ENCODE results near the gene PABPN1L. TPM values are rescaled to one million over a fixed set of nuclear protein-coding genes. Genes with fewer than 3 reads are reported as not detected.
A peak's percentile ranks its signal among the peaks of the same experiment; 100 is the strongest.

Gene PABPN1L
- total and polyA plus RNA-seq, 9 of the 15 experiments (the other 6 are each of a cell fraction or from before 2014, with no cell fraction given) = 0.11 to 0.32 TPM; not detected in 7

DNA sequence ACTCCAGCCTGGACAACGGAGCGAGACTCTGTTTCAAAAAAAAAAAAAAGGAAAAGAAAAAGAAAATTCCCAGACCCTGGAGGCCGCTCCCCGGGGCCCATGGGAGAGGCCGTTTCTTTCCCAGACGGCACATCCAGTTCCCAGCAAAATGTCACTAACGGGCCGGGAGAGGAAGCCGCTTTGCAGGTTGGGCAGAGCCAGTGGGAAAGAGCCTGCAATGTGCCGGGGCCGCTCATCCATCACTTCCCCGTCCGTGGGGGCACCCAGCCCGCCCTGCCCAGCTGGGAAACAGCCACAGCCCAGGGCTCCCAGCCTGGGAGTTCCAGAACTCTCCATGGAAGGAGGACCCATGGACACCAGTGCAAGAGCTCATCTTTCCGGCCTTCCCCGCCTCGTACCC lies 41.8 kb upstream of the PABPN1L start:
- Histone ChIP-seq H3K27me3 (ENCODE audit: control insufficient read depth in 2 of 2, insufficient read depth in 2 of 2, low read length in 2 of 2) (no peaks in the 10 kb centered on the region), H3K27ac (ENCODE audit: extremely low read depth, low read depth, low read length) (no peak overlapping the region), H3K4me3 (no peak overlapping the region), H3K4me1 (replicated peaks in 1 of 2; ENCODE audit: control insufficient read depth in 2 of 2, insufficient read depth in 2 of 2, low read length in 2 of 2) (peaks cover 8 to 95% of the 10 kb centered on the region in 2 experiments; a peak in 4 of 5 replicates), H2AFZ (ENCODE audit: low read depth, low read length) (no peak overlapping the region), H3K36me3 (ENCODE audit: control insufficient read depth, insufficient read depth, low read length) (peaks cover 73% of the 10 kb centered on the region), H3K4me2 (ENCODE audit: insufficient read depth, low read length) (no peak overlapping the region), H3K79me2 (ENCODE audit: control insufficient read depth, insufficient read depth, low read length) (peaks cover 94% of the 10 kb centered on the region), H4K20me1 (replicated peaks; ENCODE audit: control insufficient read depth, insufficient read depth, low read length) (peaks cover 93% of the 10 kb centered on the region), H3K9me3 (replicated peaks; ENCODE audit: control insufficient read depth, insufficient read depth, low read depth, low read length) (no peaks in the 10 kb centered on the region), H3K9me1 (ENCODE audit: control insufficient read depth, insufficient read depth, low read length) (peaks cover 21% of the 10 kb centered on the region), H3K9ac (ENCODE audit: insufficient read depth in 1 of 2, low read depth in 2 of 2, low read length in 2 of 2) (no peak overlapping the region; a peak in 1 of 4 replicates)
- ATAC-seq (no peak), DNase-seq (ENCODE audit: extremely low read depth in 1 of 4, low spot score in 3 of 4) (no peak), FAIRE-seq (no peak)
- in situ Hi-C loops (cut with MboI) (no loop called here), intact Hi-C loops (cut with micrococcal nuclease) (no loop called here)
- CTCF ChIA-PET (ENCODE audit: low intra/inter-chr PET ratio) = no interaction called here
- no TSS peak for BruUV-seq (replicated peaks)
- TF ChIP-seq, protein P1, sequence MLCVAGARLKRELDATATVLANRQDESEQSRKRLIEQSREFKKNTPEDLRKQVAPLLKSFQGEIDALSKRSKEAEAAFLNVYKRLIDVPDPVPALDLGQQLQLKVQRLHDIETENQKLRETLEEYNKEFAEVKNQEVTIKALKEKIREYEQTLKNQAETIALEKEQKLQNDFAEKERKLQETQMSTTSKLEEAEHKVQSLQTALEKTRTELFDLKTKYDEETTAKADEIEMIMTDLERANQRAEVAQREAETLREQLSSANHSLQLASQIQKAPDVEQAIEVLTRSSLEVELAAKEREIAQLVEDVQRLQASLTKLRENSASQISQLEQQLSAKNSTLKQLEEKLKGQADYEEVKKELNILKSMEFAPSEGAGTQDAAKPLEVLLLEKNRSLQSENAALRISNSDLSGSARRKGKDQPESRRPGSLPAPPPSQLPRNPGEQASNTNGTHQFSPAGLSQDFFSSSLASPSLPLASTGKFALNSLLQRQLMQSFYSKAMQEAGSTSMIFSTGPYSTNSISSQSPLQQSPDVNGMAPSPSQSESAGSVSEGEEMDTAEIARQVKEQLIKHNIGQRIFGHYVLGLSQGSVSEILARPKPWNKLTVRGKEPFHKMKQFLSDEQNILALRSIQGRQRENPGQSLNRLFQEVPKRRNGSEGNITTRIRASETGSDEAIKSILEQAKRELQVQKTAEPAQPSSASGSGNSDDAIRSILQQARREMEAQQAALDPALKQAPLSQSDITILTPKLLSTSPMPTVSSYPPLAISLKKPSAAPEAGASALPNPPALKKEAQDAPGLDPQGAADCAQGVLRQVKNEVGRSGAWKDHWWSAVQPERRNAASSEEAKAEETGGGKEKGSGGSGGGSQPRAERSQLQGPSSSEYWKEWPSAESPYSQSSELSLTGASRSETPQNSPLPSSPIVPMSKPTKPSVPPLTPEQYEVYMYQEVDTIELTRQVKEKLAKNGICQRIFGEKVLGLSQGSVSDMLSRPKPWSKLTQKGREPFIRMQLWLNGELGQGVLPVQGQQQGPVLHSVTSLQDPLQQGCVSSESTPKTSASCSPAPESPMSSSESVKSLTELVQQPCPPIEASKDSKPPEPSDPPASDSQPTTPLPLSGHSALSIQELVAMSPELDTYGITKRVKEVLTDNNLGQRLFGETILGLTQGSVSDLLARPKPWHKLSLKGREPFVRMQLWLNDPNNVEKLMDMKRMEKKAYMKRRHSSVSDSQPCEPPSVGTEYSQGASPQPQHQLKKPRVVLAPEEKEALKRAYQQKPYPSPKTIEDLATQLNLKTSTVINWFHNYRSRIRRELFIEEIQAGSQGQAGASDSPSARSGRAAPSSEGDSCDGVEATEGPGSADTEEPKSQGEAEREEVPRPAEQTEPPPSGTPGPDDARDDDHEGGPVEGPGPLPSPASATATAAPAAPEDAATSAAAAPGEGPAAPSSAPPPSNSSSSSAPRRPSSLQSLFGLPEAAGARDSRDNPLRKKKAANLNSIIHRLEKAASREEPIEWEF (CRISPR knock-in tag; IDR thresholded peaks at IDR 0.05) = no peak
- TF ChIP-seq ADNP (tag; IDR thresholded peaks at IDR 0.05) (no peak), CBFA2T2 (conservative IDR thresholded peaks at IDR 0.05) (no peak), RBM22 (IDR thresholded peaks at IDR 0.05; ENCODE audit: low read depth, low read length, poor library complexity, severe bottlenecking) (peak; percentile 12), POLR2G (IDR thresholded peaks at IDR 0.05; ENCODE audit: low read depth, low read length) (peak; percentile 49; the same call in 1 of the 2 replicates), POLR3G (IDR thresholded peaks at IDR 0.05; ENCODE audit: extremely low read depth, insufficient read length, insufficient replicate concordance) (no peak)
- TF ChIP-seq, protein P2, sequence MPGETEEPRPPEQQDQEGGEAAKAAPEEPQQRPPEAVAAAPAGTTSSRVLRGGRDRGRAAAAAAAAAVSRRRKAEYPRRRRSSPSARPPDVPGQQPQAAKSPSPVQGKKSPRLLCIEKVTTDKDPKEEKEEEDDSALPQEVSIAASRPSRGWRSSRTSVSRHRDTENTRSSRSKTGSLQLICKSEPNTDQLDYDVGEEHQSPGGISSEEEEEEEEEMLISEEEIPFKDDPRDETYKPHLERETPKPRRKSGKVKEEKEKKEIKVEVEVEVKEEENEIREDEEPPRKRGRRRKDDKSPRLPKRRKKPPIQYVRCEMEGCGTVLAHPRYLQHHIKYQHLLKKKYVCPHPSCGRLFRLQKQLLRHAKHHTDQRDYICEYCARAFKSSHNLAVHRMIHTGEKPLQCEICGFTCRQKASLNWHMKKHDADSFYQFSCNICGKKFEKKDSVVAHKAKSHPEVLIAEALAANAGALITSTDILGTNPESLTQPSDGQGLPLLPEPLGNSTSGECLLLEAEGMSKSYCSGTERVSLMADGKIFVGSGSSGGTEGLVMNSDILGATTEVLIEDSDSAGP (CRISPR knock-in tag; IDR thresholded peaks at IDR 0.05) = no peak
- TF ChIP-seq, protein P3, sequence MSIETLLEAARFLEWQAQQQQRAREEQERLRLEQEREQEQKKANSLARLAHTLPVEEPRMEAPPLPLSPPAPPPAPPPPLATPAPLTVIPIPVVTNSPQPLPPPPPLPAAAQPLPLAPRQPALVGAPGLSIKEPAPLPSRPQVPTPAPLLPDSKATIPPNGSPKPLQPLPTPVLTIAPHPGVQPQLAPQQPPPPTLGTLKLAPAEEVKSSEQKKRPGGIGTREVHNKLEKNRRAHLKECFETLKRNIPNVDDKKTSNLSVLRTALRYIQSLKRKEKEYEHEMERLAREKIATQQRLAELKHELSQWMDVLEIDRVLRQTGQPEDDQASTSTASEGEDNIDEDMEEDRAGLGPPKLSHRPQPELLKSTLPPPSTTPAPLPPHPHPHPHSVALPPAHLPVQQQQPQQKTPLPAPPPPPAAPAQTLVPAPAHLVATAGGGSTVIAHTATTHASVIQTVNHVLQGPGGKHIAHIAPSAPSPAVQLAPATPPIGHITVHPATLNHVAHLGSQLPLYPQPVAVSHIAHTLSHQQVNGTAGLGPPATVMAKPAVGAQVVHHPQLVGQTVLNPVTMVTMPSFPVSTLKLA (conservative IDR thresholded peaks at IDR 0.05) = no peak
- POLR2A ChIA-PET = interaction anchor here (0.6 kb wide), 1 partner anchor 74 kb away, joined by 3 read pairs; no protein-coding TSS in a partner anchor
- 89% methylated on average over 10 of the region's 17 CpGs for WGBS (ENCODE audit: insufficient coverage, low coverage, missing lambda C conversion rate)

Measured in K562 (cell line).